CD4-positive, alpha-beta T cell treated with Interleukin-2 at 100 ng/mL for 4 hours (primary cell): ENCODE results near the gene CYB561D2.
A peak's percentile ranks its signal among the peaks of the same experiment; 100 is the strongest.
"Not testable (repeated sequence)": the region's sequence is repeated elsewhere in the genome, so short reads cannot be mapped to it uniquely, and the experiment has no call there.

ENCODE experiments used
- DNase-seq: peaks from one replicate; pipeline ENCODE4 v3.0.0-alpha.2; 2020; ENCODE audit warnings: low spot score

CYB561D2 gene, protein sequence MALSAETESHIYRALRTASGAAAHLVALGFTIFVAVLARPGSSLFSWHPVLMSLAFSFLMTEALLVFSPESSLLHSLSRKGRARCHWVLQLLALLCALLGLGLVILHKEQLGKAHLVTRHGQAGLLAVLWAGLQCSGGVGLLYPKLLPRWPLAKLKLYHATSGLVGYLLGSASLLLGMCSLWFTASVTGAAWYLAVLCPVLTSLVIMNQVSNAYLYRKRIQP

DNA sequence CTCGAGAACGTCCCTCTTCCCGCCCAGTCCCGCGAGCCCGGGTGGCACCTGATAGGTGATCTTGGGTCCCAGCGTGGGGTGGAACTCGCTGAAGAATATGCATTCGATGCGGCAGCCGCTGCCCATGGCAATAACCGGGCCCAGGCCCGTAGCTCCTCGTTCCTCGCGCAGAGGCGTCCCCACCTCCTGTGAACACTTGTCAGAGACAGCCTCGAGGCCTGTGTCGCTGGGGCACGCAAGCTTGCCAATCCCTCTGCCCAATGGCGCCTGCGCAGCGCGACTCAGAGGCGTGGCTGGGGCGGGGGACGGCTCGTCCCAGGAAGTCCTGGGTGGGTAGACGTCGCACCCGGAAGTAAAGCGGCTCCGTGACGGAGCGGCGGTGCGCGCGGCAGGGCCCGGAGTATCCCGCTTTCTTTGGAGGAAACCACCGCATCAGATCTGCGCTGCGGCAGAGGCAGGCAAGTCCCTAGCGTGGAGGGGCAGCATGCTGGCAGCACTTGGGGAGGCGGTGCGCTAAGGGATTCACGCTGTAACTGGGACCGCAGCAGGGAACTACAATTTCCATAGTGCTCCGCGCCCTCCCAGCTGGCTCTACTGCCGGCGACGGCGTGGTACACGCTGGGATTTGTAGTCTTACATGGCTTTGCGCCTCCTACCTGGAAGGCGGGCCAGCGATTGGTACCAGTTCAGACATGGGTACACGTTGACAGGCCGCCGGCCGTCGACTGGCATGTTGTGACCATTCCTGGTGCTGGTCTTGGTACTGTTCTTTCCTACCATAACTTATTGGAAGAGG is at the start of gene CYB561D2, which contains the start of gene NPRL2:
TSS of gene CYB561D2 (plus strand) at position 336 of the 796 bp plus-strand sequence. CDS start 572 bp downstream, outside the sequence.
TSS of gene NPRL2 (minus strand) at position 249 of the 796 bp plus-strand sequence. CDS start at position 126, 123 bp downstream.
- peak; percentile 99 for DNase-seq

DNA sequence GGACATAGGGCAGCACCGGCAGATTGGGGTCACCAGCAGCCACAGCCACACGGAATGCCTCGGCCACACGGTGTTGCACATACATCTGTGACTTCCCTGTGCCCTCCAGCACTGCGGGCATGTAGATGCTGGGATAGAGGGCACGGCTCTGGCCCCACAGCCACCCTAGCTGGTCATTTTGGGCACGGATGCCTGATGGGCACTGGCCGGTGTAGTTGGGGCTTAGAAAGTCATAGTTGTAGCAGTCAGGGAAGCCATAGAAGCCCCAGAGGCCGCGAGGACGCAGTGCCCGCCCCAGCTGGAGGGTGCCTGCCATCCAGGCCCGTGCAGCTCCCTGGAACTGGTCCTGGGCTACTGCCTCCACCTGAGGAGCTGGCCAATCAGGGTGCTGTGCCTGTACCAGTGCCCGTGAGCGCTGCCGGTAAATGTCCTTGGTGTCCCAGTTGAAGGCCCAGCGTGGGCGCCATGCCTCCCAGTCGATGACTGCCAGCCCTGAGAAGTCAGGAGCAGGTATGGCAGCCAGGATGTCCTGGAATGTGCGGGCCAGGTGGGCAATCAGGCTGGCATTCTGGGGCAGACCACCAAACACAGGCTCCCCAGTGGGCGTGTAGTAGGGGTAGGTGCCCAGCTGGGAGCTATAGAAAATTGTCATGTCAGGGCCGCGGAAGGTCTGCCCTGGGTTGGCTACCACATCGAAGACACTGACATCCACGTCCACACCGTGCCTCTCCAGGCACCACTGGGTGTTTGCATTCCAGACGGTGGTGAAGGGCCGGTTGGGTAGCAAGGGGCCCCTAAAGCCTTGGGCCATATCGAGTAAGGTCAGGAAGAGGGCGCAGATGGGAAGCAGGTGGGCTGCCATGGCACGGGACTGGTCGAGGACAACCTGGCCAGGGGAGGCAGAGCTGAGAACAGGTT is 48.3 kb upstream of the CYB561D2 start:
- DNase-seq, result no peak

DNA sequence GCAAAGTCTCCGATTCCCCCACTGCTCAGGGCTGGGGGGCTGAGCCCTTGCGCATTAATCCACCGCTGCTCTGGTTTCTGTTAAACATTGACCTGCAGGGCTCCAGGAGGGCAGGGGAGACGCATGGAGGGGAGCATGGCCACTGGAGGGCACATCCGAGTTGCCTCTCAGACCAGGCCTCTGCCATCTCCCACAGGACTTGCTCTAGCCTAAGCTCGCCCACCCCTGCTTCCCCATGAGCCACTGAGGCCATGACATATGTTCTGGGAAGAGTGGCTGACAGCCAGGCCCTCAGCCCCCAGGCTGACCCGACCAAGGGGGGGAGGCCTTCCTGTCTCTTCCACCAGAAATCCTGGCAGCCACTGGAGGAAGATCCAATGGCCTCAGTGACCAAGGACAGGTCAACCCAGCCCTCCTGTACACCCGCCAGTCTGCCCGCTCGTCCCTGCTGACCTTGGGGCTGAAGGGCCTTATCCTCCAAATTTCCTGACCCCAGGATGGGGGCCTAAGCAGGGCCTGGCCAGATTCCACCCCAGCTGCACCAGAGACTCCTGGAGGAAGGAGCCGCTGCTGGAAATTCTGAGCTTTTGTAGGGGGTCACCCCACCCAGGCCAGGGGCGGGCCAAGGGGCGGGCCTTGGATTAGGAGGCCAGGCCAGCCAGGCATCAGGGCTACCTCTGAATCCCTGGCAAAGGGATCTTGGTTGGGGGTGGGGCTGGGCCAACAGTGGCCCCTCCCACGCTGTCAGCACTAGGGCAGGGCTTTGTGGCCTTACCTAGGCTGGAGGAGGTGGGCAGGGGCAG is 47.4 kb upstream of the CYB561D2 start, which contains the start of gene HYAL1:
TSS of gene HYAL1 (minus strand) at position 562 of the 803 bp plus-strand sequence. CDS start 618 bp downstream, outside the sequence.
- DNase-seq, result no peak

DNA sequence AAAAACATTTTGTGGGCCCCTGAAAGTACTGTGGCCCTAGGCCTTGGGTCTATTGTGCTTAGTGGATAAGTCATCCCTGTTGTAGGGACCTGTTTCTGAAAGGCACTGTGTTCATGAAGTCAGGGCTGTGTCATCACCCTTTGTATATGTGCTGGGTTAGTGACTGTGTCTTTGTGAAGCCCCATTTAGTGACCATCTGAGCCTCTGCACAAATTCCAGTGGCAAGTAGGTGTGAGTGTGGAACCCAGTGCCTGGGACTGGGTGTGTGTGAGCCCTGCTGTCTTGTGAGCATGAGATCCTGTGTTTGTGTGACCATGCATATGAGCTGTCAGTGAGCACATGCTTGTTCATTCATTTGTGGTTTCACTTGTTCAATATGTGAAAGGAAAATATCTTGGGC is 46.1 kb upstream of the CYB561D2 start:
- DNase-seq, result no peak

DNA sequence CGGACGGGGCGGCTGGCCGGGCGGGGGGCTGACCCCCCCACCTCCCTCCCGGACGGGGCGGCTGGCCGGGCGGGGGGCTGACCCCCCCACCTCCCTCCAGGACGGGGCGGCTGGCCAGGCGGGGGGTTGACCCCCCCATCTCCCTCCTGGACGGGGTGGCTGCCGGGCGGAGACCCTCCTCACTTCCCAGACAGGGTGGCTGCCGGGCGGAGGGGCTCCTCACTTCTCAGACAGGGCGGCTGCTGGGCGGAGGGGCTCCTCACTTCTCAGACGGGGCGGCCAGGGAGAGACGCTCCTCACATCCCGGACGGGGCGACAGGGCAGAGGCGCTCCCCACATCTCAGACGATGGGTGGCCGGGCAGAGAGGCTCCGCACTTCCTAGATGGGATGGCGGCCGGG is 38.6 kb upstream of the CYB561D2 start:
- not testable (repeated sequence) for DNase-seq

DNA sequence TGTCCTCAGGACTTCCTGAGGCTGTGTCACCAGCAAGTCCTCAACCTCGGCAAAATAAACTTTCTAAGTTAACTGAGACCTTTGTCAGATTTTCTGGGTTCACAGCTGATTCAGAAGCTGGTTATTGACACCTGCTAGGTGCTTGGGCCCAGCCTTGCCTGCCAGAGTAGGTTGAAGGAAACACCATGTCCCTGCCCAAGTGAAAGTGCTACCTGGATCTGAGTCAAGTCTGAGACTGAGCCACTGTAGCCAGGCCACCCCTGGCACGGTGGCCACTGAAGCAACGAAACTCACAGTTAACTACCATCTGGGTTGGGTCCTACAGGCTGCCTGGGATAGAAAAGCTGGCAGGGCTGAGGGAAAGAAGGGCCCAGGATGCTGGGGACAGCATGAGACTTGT is 36.3 kb upstream of the CYB561D2 start:
- no peak for DNase-seq

DNA sequence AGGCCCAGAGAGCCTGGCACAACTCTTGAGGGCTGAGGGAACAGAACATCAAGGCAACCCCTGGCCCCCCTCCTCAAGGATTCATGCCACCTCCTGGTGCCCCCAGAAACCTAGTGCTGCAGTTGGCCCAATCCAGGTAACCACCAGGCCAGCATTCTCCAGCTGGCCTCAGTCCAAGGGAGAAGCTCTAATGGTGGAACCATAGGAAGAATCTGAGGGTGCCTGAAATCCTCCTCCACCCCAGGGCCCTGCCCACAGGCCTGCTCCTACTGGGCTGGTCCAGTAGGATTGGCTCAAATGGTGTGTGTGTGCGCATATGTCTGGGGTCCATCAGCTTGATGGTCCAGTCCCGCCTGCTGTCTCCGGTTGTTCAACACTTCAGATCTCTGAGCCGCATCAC is 35.8 kb upstream of the CYB561D2 start:
- no peak for DNase-seq

DNA sequence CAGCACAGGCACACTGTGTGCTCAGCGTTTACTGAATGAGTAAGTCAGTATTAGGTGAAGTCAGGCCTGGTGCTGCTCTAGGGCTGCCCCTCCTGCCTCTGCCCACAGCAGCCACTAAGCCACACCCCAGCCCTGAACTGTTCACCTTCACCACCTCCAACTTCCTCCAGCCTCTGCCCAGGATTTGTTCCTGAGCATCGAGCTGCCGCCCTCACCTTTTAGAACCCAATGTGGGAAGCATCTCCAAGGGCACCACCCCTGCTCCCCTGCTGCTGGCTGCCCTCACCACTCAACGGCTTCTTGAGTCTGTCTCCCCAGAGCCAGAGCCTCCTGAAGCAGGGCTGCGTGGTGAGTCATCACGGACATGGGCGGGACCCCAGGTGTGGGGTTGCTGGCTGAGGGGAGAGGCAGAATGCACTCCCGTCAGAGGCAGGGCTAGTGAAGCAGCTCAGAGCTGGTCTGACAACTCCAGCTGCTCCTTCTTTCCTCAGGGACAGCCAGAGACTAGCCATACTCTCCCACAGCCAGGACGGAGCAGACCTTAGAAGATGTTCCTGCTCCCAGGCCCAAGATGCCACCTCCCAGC is 33.9 kb upstream of the CYB561D2 start:
- DNase-seq, result peak; percentile 87

DNA sequence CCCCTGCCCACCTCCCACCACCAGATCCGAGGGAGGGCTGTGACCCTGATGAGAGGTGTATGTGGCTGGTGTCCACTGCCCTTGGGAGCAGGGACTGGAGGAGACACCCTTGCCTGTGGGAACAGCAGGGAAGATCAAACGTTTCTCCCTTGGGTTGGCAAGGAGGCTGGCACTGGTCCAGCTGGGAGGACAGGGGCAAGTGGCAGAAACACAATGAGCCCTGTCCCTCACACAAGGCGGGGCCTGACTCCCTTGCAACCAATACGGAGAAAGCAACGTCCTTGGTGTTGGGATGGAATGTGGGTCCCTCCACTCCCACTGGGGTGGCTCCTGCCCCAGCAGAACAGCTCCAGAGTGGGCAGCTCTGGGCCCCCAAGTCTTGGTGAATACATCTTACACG is 33.4 kb upstream of the CYB561D2 start:
- no peak for DNase-seq

DNA sequence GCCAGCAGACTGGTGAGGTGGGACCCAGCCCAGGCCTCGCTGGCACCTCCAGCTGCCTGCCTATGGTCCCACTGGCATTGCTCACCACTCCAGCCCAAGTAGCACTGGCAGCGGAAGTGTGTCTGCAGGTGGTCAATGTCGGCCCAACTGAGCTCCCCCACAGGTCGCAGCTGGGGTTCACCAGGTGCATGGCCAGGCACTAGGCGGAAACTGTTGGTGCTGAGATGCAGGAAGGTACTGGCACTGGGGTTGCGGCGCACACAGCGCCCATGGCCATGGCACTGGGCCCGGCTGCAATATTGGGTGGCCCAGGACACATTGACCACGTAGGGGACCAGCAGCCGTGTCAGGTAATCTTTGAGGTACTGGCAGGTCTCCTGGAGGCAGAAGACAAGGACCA is 32.5 kb upstream of the CYB561D2 start:
- no peak for DNase-seq

DNA sequence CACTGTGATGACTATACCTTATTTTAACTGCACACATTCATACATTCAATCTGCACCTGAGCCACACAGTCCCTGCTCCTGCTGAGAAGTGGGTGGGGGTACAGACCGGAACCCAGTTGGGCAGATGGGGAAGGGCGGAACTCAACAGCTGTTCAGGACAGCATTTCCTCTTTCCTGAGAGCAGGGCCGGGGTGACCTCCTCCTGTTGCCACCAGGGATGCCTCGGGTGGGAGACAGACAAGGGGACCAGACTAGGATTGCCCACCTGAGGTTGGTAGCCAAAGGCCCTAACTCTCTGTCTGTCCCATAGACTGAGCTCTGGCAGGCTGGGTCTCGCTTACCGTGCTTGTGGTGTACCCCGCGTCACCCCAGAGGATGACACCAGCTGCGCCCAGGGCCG is 32.0 kb upstream of the CYB561D2 start:
- DNase-seq, result no peak

DNA sequence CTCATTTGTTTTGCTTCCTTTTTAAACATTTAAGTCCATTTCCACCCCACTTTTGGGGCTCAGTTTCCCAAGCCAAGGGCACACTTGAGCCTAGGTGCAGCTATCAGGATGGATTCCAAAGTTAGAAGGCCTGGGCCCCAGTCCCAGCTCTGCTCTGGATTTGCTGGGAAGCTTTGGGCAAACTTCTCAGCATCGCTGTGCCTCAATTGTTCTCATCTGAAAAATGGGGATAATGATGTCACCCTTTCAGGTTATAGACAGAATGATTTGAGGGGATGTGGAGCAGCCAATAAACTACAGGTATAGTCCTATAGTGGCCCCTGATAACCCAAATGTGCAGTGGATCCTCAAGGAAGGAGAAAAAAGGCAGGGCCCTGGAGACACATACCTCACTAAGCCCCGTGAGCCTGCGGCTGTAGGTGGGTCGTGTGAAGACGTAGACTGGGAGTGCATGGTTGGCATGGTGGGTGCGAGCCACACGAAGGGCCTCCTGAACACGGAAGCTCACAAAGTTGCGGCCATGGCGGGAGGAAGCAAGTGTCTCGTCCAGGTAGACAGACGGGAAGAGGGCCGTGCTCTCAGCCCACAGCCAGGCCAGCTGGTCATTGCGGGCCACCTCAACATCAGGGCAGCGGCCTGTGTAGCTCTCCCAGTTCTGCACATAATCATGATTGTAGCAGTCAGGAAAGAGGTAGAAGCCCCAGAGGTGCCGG is 31.3 kb upstream of the CYB561D2 start:
- no peak for DNase-seq

DNA sequence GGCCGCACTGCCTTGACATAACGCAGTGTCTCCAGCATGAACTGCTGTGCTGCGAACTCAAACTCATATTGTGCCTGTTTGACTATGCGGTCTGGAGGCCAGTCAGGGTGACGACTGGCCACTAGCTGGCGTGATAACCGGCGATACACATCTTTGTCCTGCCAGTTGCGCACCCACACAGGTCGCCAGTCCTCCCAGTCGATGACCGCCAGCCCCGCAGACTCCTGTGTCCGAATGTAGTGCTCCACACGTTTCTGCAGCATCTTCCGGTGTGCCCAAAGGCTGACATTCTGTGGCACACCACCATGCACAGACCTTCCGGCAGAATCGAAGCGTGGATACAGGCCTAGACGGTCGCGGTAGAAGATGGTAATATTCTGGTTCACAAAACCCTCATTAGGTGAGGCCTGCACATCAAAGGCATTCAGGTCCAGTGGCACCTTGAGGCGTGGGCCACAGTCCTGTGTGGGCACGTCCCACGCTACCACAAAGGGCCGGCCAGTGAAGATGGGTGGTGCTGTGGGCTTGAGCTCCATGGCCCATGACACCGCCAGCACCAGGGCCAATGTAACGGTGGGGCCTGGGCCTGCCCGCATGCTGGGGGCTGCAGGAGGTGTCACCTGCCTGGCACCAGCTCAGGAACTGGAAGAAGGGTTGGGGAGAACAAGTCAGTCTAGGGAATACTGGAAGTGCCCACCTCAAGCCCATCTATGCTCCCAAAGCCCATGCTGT is 30.6 kb upstream of the CYB561D2 start:
- DNase-seq, result no peak

DNA sequence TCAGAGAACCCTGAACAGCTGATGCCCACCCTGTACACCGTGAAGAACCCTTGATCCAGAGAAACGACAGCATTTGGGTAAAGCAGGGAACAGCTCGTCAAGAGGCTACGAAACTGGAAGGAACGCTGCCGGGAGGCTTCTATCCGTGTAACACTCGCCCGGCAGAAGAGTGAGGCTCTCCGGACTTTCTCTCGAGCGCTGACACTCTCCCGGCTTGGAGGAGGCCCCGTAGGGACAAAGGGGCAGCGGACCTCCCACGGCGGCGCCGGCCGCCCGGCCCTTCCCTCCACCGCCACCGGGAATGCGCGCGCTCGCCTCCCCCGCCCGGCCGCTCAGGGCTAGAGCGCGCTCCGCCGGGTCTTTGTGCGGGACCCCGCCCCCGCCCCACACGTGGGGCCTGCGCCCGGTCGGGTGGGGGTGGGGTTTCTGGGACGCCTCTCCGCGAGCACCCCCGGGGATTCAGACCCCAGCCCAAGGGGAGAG is 29.8 kb upstream of the CYB561D2 start:
- DNase-seq, result peak; percentile 56

DNA sequence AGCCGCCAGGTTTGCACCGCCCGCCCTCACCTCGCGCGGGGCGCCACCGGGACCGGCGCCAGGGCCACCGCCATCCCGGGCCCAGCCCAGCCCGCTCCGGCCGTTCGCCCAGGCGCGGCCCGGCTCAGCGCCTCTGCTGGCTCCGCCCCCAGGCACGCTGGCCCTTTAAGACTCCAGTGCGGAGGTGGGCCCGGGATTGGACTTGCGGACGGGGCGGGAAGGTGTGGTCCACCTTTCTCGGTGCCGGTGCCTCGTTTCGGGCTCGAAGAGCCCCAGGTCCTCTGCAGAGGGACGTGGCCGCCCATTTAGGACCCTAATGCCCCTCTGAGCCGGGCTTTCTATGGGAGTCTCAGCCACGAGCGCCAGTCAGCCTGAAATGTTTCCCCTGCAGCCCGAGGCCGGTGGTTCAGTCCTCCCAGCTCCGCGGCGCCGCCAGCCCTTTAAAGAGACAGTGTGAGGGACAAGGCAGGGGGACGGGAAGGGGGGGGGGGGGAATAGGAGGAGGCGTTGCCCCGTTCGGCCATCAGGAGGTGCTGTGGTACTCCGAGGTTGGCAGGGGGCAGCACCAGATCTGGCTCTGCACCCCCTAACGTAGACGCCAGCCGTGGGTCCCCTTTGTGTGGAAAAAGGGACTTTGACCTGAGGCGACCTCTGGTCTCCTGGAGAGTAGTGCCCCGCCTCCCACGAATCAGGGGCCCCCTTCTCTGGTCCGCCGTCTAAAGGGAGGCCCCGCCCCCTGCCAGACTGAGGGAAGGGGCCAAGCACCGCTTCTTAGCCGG is 29.1 kb upstream of the CYB561D2 start:
- peak; percentile 81 for DNase-seq

DNA sequence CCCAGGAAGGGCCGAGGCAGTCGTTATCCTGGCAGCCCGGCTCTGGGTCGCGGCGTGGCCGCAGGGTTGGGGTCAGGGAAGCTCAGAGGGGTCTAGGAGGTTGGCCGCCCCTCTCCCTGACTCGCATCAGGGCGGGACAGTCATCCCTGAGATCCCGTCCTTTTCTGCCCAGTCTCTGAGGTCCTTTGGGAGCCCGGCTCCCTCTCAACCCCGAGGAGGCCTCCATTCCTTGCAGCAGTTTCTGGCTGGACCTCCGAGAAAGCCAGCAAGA is 28.6 kb upstream of the CYB561D2 start:
- DNase-seq, result no peak

DNA sequence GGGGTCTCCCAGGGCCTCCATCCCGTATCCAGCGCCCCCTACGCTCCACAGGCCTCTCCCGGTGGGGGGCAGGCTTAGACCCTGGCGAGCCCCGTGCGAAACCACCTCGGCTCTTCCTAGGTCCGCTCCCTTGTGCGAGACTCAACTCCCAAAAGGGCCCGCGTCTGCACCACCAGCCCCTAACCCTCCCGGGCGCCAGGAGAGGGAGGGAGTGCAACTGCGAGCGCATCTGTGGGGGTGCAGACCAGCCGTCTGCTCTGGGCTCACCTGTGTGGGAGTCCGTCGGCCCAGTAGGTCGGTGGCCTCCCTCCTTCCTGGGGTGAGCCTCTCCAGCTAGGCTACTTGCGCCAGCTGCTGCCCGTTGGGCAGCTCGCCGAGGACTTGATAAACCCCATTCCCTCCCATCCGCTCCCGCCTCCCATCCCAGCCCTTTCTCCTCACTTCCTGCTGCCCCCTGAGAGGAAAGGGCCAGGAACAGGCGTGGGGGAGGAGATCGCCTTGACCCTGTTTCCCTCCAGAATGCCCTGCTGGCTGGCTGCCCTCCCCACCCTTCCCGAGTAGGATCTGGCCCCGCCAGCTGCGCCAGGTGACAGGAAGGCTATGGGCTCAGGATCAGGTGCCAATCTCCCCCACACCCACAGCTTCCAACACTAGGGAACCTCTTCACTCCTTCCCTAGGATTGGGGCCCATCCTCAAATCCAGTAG is 28.1 kb upstream of the CYB561D2 start, which contains the start of gene HYAL2:
TSS of gene HYAL2 (minus strand) at position 360 of the 706 bp plus-strand sequence. CDS start 2,256 bp downstream, outside the sequence.
- DNase-seq, result no peak

DNA sequence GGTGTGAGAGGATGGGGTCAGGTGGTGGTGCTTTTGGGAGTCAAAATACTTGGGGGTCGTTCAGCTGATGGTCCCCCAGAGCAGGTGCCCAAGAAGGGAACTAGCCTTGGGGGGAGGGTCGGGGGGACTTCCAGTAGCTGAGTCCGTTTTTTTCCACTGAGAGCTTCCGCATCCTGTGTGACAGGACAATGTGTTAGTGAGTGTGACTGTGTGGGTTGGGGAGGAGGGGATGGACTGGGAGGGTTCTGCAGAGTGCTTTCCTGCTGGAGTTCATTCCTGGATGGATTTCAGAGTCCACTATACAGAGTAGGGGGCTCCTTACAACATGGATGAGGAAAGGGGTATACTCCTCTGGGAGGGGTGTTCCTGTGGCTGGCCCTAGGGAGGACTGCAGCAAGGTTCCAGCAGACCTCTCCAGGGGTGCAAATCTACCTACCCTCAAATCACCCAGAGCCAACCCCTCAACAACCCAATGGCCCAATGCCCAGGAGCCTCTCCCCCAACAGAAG is 27.5 kb upstream of the CYB561D2 start:
- DNase-seq, result no peak
